ENCODE measurements around the gene MMP24.

GRCh38 chr20:35319871-35320197 is 93.3 kb downstream of the MMP24 start:
- TF ChIP-seq POLR2AphosphoS5 (IDR thresholded peaks at IDR 0.05; ENCODE audit: borderline replicate concordance, low read depth, low read length): no peak
- TF ChIP-seq EZH2 (IDR thresholded peaks at IDR 0.05): no peak
